MCF 10A (cell line): ENCODE measurements around the gene CWH43. TPM values are rescaled to one million over a fixed set of nuclear protein-coding genes. Genes with fewer than 3 reads are reported as not detected.

ENCODE experiments used
- Bru-seq: library from RNA; stranded (reverse); fragments of 400-500 nt; gene quantifications from one replicate; lab custom pipeline; 2021; lab: Mats Ljungman, UMichigan
- BruChase-seq, 2 experiments: library from RNA; stranded (reverse); fragments of 400-500 nt; gene quantifications; one replicate each; lab custom pipeline; 2021; lab: Mats Ljungman, UMichigan
- BruUV-seq: library from RNA; stranded (reverse); fragments of 400-500 nt; replicated peaks from 2 replicates; lab custom pipeline; 2021; lab: Mats Ljungman, UMichigan
- CTCF ChIA-PET: fragments of 300-600 bp; sonication (Branson Sonifier 250); formaldehyde crosslinking; extraction: SDS; loops from one replicate; lab custom pipeline; 2021; ENCODE audit warnings: antibody characterized with exemption, inconsistent platforms; lab: Yijun Ruan, JAX
- POLR2A ChIA-PET: fragments of 300-600, 350-650 bp; sonication (Branson Sonifier 250); formaldehyde crosslinking; extraction: SDS; loops from one replicate; lab custom pipeline; 2020; ENCODE audit warnings: antibody characterized with exemption, inconsistent platforms; lab: Yijun Ruan, JAX
- DNase-seq: peaks from one replicate; pipeline ENCODE4 v3.0.0-alpha.2; 2018; ENCODE audit not compliant: unreplicated experiment
- H3K27ac Mint-ChIP-seq: one replicate; pipeline ENCODE4 v1.8.0; 2022; ENCODE audit warnings: mild to moderate bottlenecking, low read depth, mixed read lengths; ENCODE audit not compliant: unreplicated experiment
- H3K27me3 Mint-ChIP-seq: one replicate; pipeline ENCODE4 v1.8.0; 2022; ENCODE audit warnings: mixed read lengths; ENCODE audit not compliant: insufficient read depth, unreplicated experiment
- H3K36me3 Mint-ChIP-seq: one replicate; pipeline ENCODE4 v1.8.0; 2022; ENCODE audit warnings: mild to moderate bottlenecking, moderate library complexity, mixed read lengths; ENCODE audit not compliant: insufficient read depth, unreplicated experiment
- H3K4me1 Mint-ChIP-seq: one replicate; pipeline ENCODE4 v1.8.0; 2022; ENCODE audit warnings: mixed read lengths; ENCODE audit not compliant: insufficient read depth, unreplicated experiment
- H3K4me3 Mint-ChIP-seq: one replicate; pipeline ENCODE4 v1.8.0; 2022; ENCODE audit warnings: mild to moderate bottlenecking, moderate library complexity, mixed read lengths; ENCODE audit not compliant: unreplicated experiment
- H3K9me3 Mint-ChIP-seq: one replicate; pipeline ENCODE4 v1.8.0; 2022; ENCODE audit warnings: mixed read lengths; ENCODE audit not compliant: unreplicated experiment
- intact Hi-C: fragments of 100-400 bp; cut with micrococcal nuclease; formaldehyde crosslinking; loops from 2 replicates; pipeline ENCODE4 v1.14.1; 2022
- long read RNA-seq: library from polyadenylated mRNA; stranded (forward); transcript quantifications from one replicate; pipeline ENCODE4 v2.0.0, GENCODE V29; 2022
- total RNA-seq: library from RNA; stranded (reverse); gene quantifications from 2 replicates; pipeline ENCODE4 v1.2.3, GENCODE V29; 2022
- TF ChIP-seq, protein P1 (sequence below): fragments of 200-600 bp; IDR thresholded peaks from one replicate; pipeline ENCODE4 v1.8.0; 2022; ENCODE audit warnings: antibody characterized with exemption, mild to moderate bottlenecking; ENCODE audit not compliant: unreplicated experiment

The CWH43 gene
- total RNA-seq (not detected in 2 replicates), Bru-seq, nascent RNA (percentile 1 among the genes with signal in this experiment), BruChase-seq, experiment 1, labeled RNA remaining after a 6-hour chase (percentile 3 among the genes with signal in this experiment), BruChase-seq, experiment 2, labeled RNA remaining after a 2-hour chase (percentile 1 among the genes with signal in this experiment)
- long read RNA-seq, result 0 reads

DNA sequence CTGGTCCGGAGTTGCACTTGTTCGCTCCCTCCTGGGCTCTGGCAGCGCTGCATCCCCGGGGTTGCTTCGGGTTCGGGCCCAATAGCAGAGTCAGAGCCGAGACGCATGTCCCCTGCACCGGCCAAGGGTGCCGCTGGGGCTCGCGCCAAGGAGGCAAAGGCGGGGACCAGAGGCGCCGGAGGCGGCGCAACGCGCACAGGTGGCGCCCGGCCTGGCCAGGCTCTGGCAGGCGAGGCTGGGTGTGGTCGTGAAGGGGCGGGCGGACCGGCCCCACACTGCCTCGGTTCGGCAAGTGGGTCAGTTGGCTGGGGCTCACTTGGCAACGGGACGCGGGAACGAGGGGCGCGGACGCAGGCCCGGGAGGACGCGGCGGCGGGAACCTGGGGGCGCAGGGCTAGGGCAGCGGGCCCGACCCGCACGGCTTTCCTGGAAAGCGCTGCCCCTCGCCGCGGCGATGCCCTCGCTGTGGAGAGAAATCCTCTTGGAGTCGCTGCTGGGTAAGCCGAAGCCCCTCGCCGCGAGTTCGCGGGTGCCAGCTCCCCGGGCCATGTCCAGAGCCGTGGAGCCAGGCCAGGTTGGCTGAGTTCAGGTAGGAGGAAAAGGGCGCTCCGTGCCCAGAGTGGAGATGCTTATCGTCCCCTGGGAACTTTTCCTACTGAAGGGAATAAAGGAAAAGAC is at the start of gene CWH43:
TSS of gene CWH43 (plus strand) at position 300 of the 678 bp plus-strand sequence. CDS start at position 455, 155 bp downstream.
- Mint-ChIP-seq H3K4me1 (no peaks in the 10 kb centered on the region), H3K36me3 (no peaks in the 10 kb centered on the region), H3K27me3 (no peaks in the 10 kb centered on the region), H3K9me3 (no peaks in the 10 kb centered on the region), H3K27ac (no peak within 1 kb of the TSS), H3K4me3 (no peak within 1 kb of the TSS)
- DNase-seq, result no peak
- ChIA-PET CTCF (no interaction called here), POLR2A (no interaction called here)
- TF ChIP-seq, protein P1, sequence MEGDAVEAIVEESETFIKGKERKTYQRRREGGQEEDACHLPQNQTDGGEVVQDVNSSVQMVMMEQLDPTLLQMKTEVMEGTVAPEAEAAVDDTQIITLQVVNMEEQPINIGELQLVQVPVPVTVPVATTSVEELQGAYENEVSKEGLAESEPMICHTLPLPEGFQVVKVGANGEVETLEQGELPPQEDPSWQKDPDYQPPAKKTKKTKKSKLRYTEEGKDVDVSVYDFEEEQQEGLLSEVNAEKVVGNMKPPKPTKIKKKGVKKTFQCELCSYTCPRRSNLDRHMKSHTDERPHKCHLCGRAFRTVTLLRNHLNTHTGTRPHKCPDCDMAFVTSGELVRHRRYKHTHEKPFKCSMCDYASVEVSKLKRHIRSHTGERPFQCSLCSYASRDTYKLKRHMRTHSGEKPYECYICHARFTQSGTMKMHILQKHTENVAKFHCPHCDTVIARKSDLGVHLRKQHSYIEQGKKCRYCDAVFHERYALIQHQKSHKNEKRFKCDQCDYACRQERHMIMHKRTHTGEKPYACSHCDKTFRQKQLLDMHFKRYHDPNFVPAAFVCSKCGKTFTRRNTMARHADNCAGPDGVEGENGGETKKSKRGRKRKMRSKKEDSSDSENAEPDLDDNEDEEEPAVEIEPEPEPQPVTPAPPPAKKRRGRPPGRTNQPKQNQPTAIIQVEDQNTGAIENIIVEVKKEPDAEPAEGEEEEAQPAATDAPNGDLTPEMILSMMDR, result no peak
- no TSS peak for BruUV-seq
- intact Hi-C loops, result no loop called here

DNA sequence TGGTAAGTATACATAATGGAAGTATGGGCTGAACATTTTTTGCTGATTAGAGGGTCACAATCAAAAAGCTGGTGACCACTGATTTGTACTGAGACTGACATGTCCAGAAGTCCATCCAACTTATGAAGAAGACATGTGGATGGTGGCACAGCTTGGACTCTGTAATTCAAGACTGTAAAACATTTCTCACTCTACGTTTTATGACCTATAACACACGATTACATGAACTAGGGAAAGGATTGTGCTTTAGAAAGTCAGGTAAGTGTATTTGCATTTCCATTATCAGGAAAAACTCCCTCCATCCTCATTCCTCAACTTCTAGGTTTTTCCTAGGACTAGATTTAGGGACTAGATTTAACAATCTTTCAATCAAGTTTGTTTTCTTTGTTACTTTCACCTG is 49.0 kb upstream of the CWH43 start:
- Mint-ChIP-seq H3K27me3 (no peaks in the 10 kb centered on the region), H3K27ac (no peak overlapping the region), H3K36me3 (no peaks in the 10 kb centered on the region), H3K9me3 (no peaks in the 10 kb centered on the region), H3K4me3 (no peak overlapping the region), H3K4me1 (peaks cover 8% of the 10 kb centered on the region)
- TF ChIP-seq, protein P1, result no peak
- no TSS peak for BruUV-seq
- no peak for DNase-seq
- intact Hi-C loops, result no loop called here
- ChIA-PET POLR2A (interaction anchor here (0.9 kb wide), 1 partner anchor 23 kb away, joined by 3 read pairs; no protein-coding TSS in a partner anchor), CTCF (no interaction called here)

DNA sequence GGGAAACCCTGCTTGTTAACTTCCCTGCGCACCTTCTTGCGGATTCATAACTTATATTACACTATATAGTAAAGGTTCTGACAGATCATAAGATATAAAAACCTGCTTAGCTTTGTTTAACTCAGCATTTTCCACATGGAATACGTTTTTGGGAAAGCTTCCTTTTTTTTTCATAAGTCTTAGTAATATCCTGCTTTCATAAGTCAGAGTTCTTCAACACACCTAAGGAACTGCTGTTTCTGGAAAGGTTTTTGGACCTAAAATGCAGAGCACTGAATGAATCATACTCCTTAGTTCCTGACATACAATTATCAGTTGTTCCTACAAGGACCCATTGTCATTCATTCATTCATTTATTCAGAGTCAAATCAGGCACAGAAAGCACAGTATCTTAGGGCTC is 47.2 kb upstream of the CWH43 start:
- ChIA-PET POLR2A (interaction anchor here (1.0 kb wide), 1 partner anchor 25 kb away, joined by 3 read pairs; no protein-coding TSS in a partner anchor), CTCF (interaction anchor here (0.6 to 0.7 kb wide), 2 partner anchors 23 to 27 kb away, joined by 3 to 5 read pairs; no protein-coding TSS in a partner anchor)
- no peaks in the 10 kb centered on the region for H3K36me3 Mint-ChIP-seq
- no peak overlapping the region for H3K4me3 Mint-ChIP-seq
- H3K27ac Mint-ChIP-seq, result no peak overlapping the region
- no TSS peak for BruUV-seq
- DNase-seq, result no peak
- H3K27me3 Mint-ChIP-seq, result no peaks in the 10 kb centered on the region
- intact Hi-C loops, result no loop called here
- TF ChIP-seq, protein P1, result no peak
- H3K9me3 Mint-ChIP-seq, result no peaks in the 10 kb centered on the region
- H3K4me1 Mint-ChIP-seq, result peaks cover 15% of the 10 kb centered on the region

DNA sequence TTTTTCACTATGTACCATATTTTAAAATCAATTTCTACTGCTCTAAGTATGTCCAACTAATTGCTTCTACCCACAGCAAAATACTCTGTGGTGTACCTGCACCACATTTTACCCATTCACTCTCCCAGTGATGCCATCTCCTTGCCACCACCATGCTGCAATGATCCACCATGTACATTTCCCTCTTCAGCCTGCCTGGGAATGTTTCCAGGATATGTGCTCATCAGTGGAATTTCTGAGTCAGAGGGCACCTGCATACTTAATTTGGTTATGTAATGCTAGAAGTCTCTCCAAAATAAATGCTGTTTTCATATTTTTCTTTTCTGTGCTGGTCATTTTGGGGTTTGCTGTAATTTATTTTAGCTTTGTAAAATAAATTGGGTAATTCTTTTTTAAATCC is 46.3 kb upstream of the CWH43 start:
- ChIA-PET POLR2A (interaction anchor here (1.0 kb wide), 1 partner anchor 109 kb away, joined by 3 read pairs; the partner anchor contains the start of gene OCIAD1), CTCF (interaction anchor here (1.4 to 2.0 kb wide), 3 partner anchors 9 to 29 kb away, joined by 3 to 8 read pairs (median 3); no protein-coding TSS in a partner anchor)
- Mint-ChIP-seq H3K27me3 (no peaks in the 10 kb centered on the region), H3K4me3 (no peak overlapping the region), H3K9me3 (no peaks in the 10 kb centered on the region), H3K36me3 (no peaks in the 10 kb centered on the region), H3K27ac (peak overlapping the region; percentile 59), H3K4me1 (peaks cover 22% of the 10 kb centered on the region)
- DNase-seq, result peak; percentile 95
- no TSS peak for BruUV-seq
- intact Hi-C loops, result loop anchor here (5.0 kb wide), 1 partner anchor 107 kb away; the partner anchor contains the start of gene OCIAD1
- TF ChIP-seq, protein P1, result no peak
